ENCODE data around the gene COX11. TPM values are rescaled to one million over a fixed set of nuclear protein-coding genes. Genes with fewer than 3 reads are reported as not detected.

Gene COX11
- total RNA-seq, 1 donor from 2014 or later: 33.3 TPM

DNA sequence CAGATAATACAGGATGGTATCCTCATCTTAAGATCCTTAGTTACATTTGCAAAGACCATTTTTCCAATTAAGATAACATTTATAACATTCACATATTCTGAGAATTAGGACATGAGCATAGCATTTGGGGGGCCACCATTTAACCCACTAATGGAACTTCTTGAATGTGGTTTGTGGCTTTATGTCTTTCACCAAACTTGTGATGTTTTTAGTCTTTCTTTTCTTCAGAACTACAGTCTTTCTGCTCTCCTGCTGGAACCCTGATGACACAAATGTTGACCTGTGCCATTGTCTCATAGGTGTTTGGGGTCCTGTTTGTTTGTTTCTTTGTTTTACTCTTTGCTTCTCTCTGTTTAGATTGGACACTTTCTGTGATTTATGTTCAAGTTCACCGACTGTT, 23.2 kb downstream of the COX11 start:
- no peaks in the 10 kb centered on the region for H3K27me3 ChIP-seq (ENCODE audit: control insufficient read depth, insufficient read depth, low read length)
- H3K4me3 ChIP-seq (ENCODE audit: low read depth, low read length): no peak overlapping the region
- TF ChIP-seq, protein P1, sequence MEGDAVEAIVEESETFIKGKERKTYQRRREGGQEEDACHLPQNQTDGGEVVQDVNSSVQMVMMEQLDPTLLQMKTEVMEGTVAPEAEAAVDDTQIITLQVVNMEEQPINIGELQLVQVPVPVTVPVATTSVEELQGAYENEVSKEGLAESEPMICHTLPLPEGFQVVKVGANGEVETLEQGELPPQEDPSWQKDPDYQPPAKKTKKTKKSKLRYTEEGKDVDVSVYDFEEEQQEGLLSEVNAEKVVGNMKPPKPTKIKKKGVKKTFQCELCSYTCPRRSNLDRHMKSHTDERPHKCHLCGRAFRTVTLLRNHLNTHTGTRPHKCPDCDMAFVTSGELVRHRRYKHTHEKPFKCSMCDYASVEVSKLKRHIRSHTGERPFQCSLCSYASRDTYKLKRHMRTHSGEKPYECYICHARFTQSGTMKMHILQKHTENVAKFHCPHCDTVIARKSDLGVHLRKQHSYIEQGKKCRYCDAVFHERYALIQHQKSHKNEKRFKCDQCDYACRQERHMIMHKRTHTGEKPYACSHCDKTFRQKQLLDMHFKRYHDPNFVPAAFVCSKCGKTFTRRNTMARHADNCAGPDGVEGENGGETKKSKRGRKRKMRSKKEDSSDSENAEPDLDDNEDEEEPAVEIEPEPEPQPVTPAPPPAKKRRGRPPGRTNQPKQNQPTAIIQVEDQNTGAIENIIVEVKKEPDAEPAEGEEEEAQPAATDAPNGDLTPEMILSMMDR (IDR thresholded peaks at IDR 0.05; ENCODE audit: insufficient read depth, low read length, poor library complexity, severe bottlenecking): no peak
- DNase-seq (ENCODE audit: low read depth): no peak
- H3K36me3 ChIP-seq (ENCODE audit: control insufficient read depth, insufficient read depth, low read length): peaks cover 2% of the 10 kb centered on the region

DNA sequence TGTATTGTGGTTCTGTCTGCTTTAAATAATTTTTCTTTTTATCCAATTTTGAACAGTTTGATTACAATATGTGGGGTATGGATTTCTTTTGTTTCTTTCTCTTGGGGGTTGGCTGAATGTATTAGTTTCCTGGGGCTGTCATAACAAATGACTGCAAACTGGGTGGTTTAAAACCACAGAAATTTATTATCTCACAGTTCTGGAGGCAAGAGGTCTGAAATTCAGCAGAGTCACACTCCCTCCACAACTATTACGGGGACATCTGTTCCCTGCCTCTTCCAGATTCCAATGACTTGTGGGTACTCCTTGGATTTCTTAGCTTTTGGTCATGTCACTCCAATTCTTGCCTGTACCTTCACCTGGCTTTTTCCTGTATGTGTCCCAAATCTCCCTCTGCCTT, 23.7 kb downstream of the COX11 start:
- DNase-seq (ENCODE audit: low read depth): no peak
- H3K27me3 ChIP-seq (ENCODE audit: control insufficient read depth, insufficient read depth, low read length): no peaks in the 10 kb centered on the region
- no peak overlapping the region for H3K4me3 ChIP-seq (ENCODE audit: low read depth, low read length)
- TF ChIP-seq, protein P1 (IDR thresholded peaks at IDR 0.05; ENCODE audit: insufficient read depth, low read length, poor library complexity, severe bottlenecking): no peak
- peaks cover 2% of the 10 kb centered on the region for H3K36me3 ChIP-seq (ENCODE audit: control insufficient read depth, insufficient read depth, low read length)

DNA sequence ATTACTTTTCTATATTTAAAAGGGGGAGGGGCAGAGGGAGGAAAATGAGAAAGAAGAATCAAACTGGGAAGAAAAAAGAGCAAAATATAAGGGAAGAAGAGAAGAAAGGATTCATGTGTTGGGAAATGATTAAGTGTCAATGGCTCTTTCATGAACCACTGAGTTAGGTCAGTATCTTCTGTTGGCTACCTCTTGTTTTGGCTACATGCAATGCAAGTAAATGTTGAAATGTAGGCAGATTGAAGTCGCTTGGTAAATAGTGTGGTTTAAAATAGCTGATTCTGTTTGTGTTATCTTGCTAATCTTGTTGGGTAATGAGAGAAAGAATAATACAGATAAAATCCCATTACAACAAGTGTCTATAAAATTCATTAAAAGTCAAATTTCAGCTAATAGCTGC, 27.2 kb downstream of the COX11 start:
- TF ChIP-seq, protein P1 (IDR thresholded peaks at IDR 0.05; ENCODE audit: insufficient read depth, low read length, poor library complexity, severe bottlenecking): no peak
- H3K27me3 ChIP-seq (ENCODE audit: control insufficient read depth, insufficient read depth, low read length): no peaks in the 10 kb centered on the region
- no peaks in the 10 kb centered on the region for H3K36me3 ChIP-seq (ENCODE audit: control insufficient read depth, insufficient read depth, low read length)
- no peak overlapping the region for H3K4me3 ChIP-seq (ENCODE audit: low read depth, low read length)
- no peak for DNase-seq (ENCODE audit: low read depth)

DNA sequence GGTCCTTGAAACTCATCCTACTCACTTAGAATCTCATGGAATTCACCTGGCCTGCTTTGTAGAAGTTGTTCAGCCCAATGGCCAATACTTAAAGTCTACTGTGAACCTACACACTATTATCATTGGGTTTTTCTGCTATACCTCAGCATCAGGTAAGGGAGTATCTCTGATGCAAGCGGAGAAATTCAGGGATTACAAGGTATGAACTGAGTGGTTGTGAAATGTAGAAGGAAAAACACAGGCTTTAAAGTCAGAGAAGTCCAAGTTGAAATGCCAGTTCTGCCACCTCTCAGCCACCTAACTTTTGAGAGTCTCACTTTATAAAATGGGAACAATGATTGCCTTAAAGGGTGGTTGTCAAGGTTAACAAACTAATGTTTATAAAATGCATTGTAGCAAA, 31.0 kb downstream of the COX11 start:
- Histone ChIP-seq H3K27me3 (ENCODE audit: control insufficient read depth, insufficient read depth, low read length) (no peaks in the 10 kb centered on the region), H3K36me3 (ENCODE audit: control insufficient read depth, insufficient read depth, low read length) (no peaks in the 10 kb centered on the region), H3K4me3 (ENCODE audit: low read depth, low read length) (no peak overlapping the region)
- TF ChIP-seq, protein P1 (IDR thresholded peaks at IDR 0.05; ENCODE audit: insufficient read depth, low read length, poor library complexity, severe bottlenecking): no peak
- DNase-seq (ENCODE audit: low read depth): no peak

DNA sequence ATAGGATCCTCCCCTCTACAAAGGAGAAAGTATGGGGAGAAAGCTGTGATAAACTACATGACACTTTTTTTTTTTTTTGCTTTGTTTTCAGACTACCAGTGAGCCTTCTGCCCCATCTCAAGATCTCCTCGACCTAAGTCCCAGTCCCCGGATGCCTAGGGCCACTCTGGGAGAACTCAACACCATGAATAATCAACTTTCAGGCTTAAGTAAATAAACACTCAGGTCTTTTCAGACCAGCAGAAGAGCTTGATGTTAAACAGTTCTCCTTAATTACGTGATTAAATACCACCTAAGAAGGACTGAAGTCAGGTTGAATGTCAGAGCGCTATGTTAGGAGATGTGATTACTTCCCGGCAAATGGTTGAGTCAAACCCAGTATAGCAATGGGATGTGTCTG, 31.4 kb downstream of the COX11 start:
- TF ChIP-seq, protein P1 (IDR thresholded peaks at IDR 0.05; ENCODE audit: insufficient read depth, low read length, poor library complexity, severe bottlenecking): no peak
- no peaks in the 10 kb centered on the region for H3K36me3 ChIP-seq (ENCODE audit: control insufficient read depth, insufficient read depth, low read length)
- H3K4me3 ChIP-seq (ENCODE audit: low read depth, low read length): no peak overlapping the region

DNA sequence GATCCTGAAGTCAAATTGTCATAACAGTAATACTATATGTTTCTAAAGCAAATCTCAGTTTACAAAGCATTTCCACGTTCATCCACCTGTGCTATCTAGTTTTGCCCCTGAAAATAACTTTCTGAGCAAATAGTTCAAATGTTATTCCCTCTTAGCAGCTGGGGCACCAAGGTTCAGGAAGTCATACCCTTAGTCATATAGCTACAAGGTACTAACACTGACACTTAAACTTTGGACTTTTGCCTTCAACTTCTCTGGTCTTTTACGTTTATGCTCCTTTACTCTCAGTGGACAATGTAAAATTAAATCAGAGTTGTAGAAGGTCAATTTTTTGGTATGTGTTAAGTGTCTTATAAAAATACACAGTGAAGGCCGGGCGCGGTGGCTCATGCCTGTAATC, 33.0 kb downstream of the COX11 start:
- H3K4me3 ChIP-seq (ENCODE audit: low read depth, low read length): no peak overlapping the region
- H3K27me3 ChIP-seq (ENCODE audit: control insufficient read depth, insufficient read depth, low read length): no peaks in the 10 kb centered on the region
- DNase-seq (ENCODE audit: low read depth): no peak
- no peaks in the 10 kb centered on the region for H3K36me3 ChIP-seq (ENCODE audit: control insufficient read depth, insufficient read depth, low read length)
- TF ChIP-seq, protein P1 (IDR thresholded peaks at IDR 0.05; ENCODE audit: insufficient read depth, low read length, poor library complexity, severe bottlenecking): no peak

More for the DNA sequence above, 31.4 kb downstream of the COX11 start:
- H3K27me3 ChIP-seq (ENCODE audit: control insufficient read depth, insufficient read depth, low read length): no peaks in the 10 kb centered on the region
- DNase-seq (ENCODE audit: low read depth): no peak
